GM19043 (cell line): Measurements from ENCODE around the gene DGKD.
"Not testable (repeated sequence)": the region's sequence is repeated elsewhere in the genome, so short reads cannot be mapped to it uniquely, and the experiment has no call there.

ENCODE experiments used
- ATAC-seq: cut with Tn5 transposase; IDR thresholded peaks from one replicate; pipeline ENCODE4 v1.9.1; 2021; ENCODE audit warnings: low read depth; ENCODE audit not compliant: unreplicated experiment

The DGKD gene

GRCh38 chr2:233384015-233384414 is 29.7 kb downstream of the DGKD start:
- no peak for ATAC-seq

GRCh38 chr2:233384811-233385488 is 30.7 kb downstream of the DGKD start:
- peak; percentile 19 for ATAC-seq

- peak; percentile 70 for ATAC-seq
These were observed 31.3 kb downstream of the DGKD start for GRCh38 chr2:233385489-233386044.

GRCh38 chr2:233386382-233387041 is 32.2 kb downstream of the DGKD start:
- no peak for ATAC-seq

- ATAC-seq: no peak
These were observed 32.9 kb downstream of the DGKD start for GRCh38 chr2:233387225-233387624.

GRCh38 chr2:233387667-233388528 is 33.6 kb downstream of the DGKD start:
- ATAC-seq: no peak

GRCh38 chr2:233389601-233390125 is 35.4 kb downstream of the DGKD start:
- no peak for ATAC-seq

- no peak for ATAC-seq
These were observed 41.4 kb downstream of the DGKD start for GRCh38 chr2:233395687-233396086.

- ATAC-seq: not testable (repeated sequence)
These were observed 42.7 kb downstream of the DGKD start for GRCh38 chr2:233396726-233397665.

- no peak for ATAC-seq
These were observed 45.3 kb downstream of the DGKD start for GRCh38 chr2:233399306-233400225.

GRCh38 chr2:233400341-233400740 is 46.0 kb downstream of the DGKD start:
- ATAC-seq: no peak

GRCh38 chr2:233400961-233401360 is 46.7 kb downstream of the DGKD start:
- ATAC-seq: no peak

- ATAC-seq: no peak
These were observed 48.1 kb downstream of the DGKD start for GRCh38 chr2:233402346-233402745.

GRCh38 chr2:233402789-233403188 is 48.5 kb downstream of the DGKD start:
- no peak for ATAC-seq

- no peak for ATAC-seq
These were observed 49.9 kb downstream of the DGKD start for GRCh38 chr2:233404222-233404621.

GRCh38 chr2:233406865-233407264 is 52.6 kb downstream of the DGKD start:
- no peak for ATAC-seq

- ATAC-seq: no peak
These were observed 53.5 kb downstream of the DGKD start for GRCh38 chr2:233407771-233408181.

- no peak for ATAC-seq
These were observed 54.3 kb downstream of the DGKD start for GRCh38 chr2:233408366-233409285.
